GM23338 (cell line): ENCODE data around the gene DRC7. TPM values are rescaled to one million over a fixed set of nuclear protein-coding genes. Genes with fewer than 3 reads are reported as not detected.

Experiments
- ATAC-seq: fragments of 200-7000 bp; cut with Tn5 transposase; 3 replicates; pipeline ENCODE4 v1.9.1; 2020
- DNase-seq: peaks from one replicate; pipeline ENCODE4 v3.0.0-alpha.2; 2015; ENCODE audit warnings: low spot score
- H2AFZ ChIP-seq: fragments of 200-600 bp; sonication (generic); 2 replicates; pipeline ENCODE4 v1.8.0; 2016; ENCODE audit warnings: antibody characterized with exemption, mild to moderate bottlenecking, moderate library complexity
- H3F3A ChIP-seq: fragments of 200-600 bp; sonication (generic); replicated peaks from 2 replicates; pipeline ENCODE4 v1.8.0; 2017; ENCODE audit warnings: antibody characterized with exemption, mixed run types, low read depth
- H3K27ac ChIP-seq: fragments of 200-600 bp; sonication (generic); 2 replicates; pipeline ENCODE4 v1.6.1; 2016; ENCODE audit warnings: low read depth
- H3K27me3 ChIP-seq: fragments of 200-600 bp; sonication (generic); 2 replicates; pipeline ENCODE4 v1.8.0; 2016; ENCODE audit warnings: mild to moderate bottlenecking, mixed run types, moderate library complexity; ENCODE audit not compliant: insufficient read depth
- H3K36me3 ChIP-seq: fragments of 200-600 bp; sonication (generic); 2 replicates; pipeline ENCODE4 v1.8.0; 2016; ENCODE audit warnings: mild to moderate bottlenecking; ENCODE audit not compliant: insufficient read depth
- H3K4me1 ChIP-seq: fragments of 200-600 bp; sonication (generic); 2 replicates; pipeline ENCODE4 v1.8.0; 2016; ENCODE audit warnings: mild to moderate bottlenecking, moderate library complexity; ENCODE audit not compliant: insufficient read depth
- H3K4me2 ChIP-seq: fragments of 200-600 bp; sonication (generic); 2 replicates; pipeline ENCODE4 v1.7.1; 2017; ENCODE audit warnings: mixed run types
- H3K4me3 ChIP-seq: fragments of 200-600 bp; sonication (generic); 2 replicates; pipeline ENCODE4 v1.6.1; 2016; ENCODE audit warnings: mixed run types
- H3K79me2 ChIP-seq: fragments of 200-600 bp; sonication (generic); replicated peaks from 2 replicates; pipeline ENCODE4 v1.8.0; 2017; ENCODE audit warnings: mild to moderate bottlenecking; ENCODE audit not compliant: insufficient read depth
- H3K9me2 ChIP-seq: fragments of 200-600 bp; sonication (generic); 2 replicates; pipeline ENCODE4 v1.8.0; 2017; ENCODE audit not compliant: insufficient read depth
- H4K20me1 ChIP-seq: fragments of 200-600 bp; sonication (generic); replicated peaks from 2 replicates; pipeline ENCODE4 v1.8.0; 2017; ENCODE audit warnings: mild to moderate bottlenecking; ENCODE audit not compliant: insufficient read depth
- H3K27ac Mint-ChIP-seq: 2 replicates; pipeline ENCODE4 v1.8.0; 2020; ENCODE audit warnings: inconsistent platforms, mild to moderate bottlenecking, moderate library complexity, mixed read lengths
- H3K27me3 Mint-ChIP-seq: 3 replicates; pipeline ENCODE4 v1.8.0; 2022; ENCODE audit warnings: low read depth, mild to moderate bottlenecking, moderate library complexity, mixed read lengths, inconsistent platforms; ENCODE audit not compliant: insufficient read depth, poor library complexity
- H3K36me3 Mint-ChIP-seq: 3 replicates; pipeline ENCODE4 v1.8.0; 2021; ENCODE audit warnings: low read depth, mild to moderate bottlenecking, inconsistent platforms, moderate library complexity, mixed read lengths
- H3K4me1 Mint-ChIP-seq: 3 replicates; pipeline ENCODE4 v1.8.0; 2020; ENCODE audit warnings: mild to moderate bottlenecking, inconsistent platforms, mixed read lengths
- H3K4me3 Mint-ChIP-seq: 3 replicates; pipeline ENCODE4 v1.8.0; 2021; ENCODE audit warnings: moderate library complexity, mild to moderate bottlenecking, inconsistent platforms, mixed read lengths
- H3K9me3 Mint-ChIP-seq: 3 replicates; pipeline ENCODE4 v1.8.0; 2020; ENCODE audit warnings: moderate library complexity, mild to moderate bottlenecking, inconsistent platforms, mixed read lengths
- CREB1 ChIP-seq: fragments of 250-450 bp; sonication (Bioruptor Pico); IDR thresholded peaks from 2 replicates; pipeline ENCODE4 v1.5.0; 2020; ENCODE audit warnings: low read depth, mild to moderate bottlenecking, moderate library complexity
- EZH2 ChIP-seq: fragments of 200-600 bp; sonication (generic); IDR thresholded peaks from one replicate; pipeline ENCODE4 v1.8.0; 2017; ENCODE audit warnings: antibody characterized with exemption, mild to moderate bottlenecking, low read depth; ENCODE audit not compliant: unreplicated experiment
- JUNB ChIP-seq: IDR thresholded peaks from one replicate; pipeline ENCODE4 v1.6.1; 2016; ENCODE audit warnings: antibody characterized with exemption; ENCODE audit not compliant: unreplicated experiment
- POLR2AphosphoS5 ChIP-seq: IDR thresholded peaks from 2 replicates; pipeline ENCODE4 v1.6.1; 2016; ENCODE audit warnings: antibody characterized with exemption, low read depth
- REST ChIP-seq: IDR thresholded peaks from one replicate; pipeline ENCODE4 v1.6.1; 2018; ENCODE audit warnings: antibody characterized with exemption; ENCODE audit not compliant: unreplicated experiment
- STAT1 ChIP-seq: IDR thresholded peaks from one replicate; pipeline ENCODE4 v1.6.1; 2016; ENCODE audit warnings: antibody characterized with exemption; ENCODE audit not compliant: unreplicated experiment
- ZNF114 ChIP-seq: fragments of 250-450 bp; sonication (Bioruptor Pico); IDR thresholded peaks from 2 replicates; pipeline ENCODE4 v1.5.0; 2020; ENCODE audit warnings: mild to moderate bottlenecking, moderate library complexity
- ZNF331 ChIP-seq: fragments of 250-450 bp; sonication (Bioruptor Pico); IDR thresholded peaks from 2 replicates; pipeline ENCODE4 v1.5.0; 2020; ENCODE audit warnings: low read depth, mild to moderate bottlenecking, moderate library complexity
- ZNF462 ChIP-seq: fragments of 250-450 bp; sonication (Bioruptor Pico); IDR thresholded peaks from 2 replicates; pipeline ENCODE4 v1.5.0; 2020; ENCODE audit warnings: mild to moderate bottlenecking, moderate library complexity
- polyA plus RNA-seq: library from polyadenylated mRNA; unstranded; fragments of >200 nt; fragmentation: Nextera tagmentation; extraction: Ambion mirVana; gene quantifications from 2 replicates; pipeline ENCODE4 v1.2.1, GENCODE V29; 2016
- total RNA-seq: library from RNA; depleted of rRNA; stranded (reverse); fragments of >200 nt; shearing (Covaris generic); gene quantifications from 2 replicates; pipeline ENCODE4 v1.2.3, GENCODE V29; 2014
- TF ChIP-seq, protein P1 (sequence below), 2 experiments: fragments of 200-600 bp in 1 of 2; sonication (generic) in 1 of 2; conservative IDR thresholded peaks; 2 replicates each; pipeline versions ENCODE4 v1.5.1 to v1.6.1; 2016 to 2017; ENCODE audit warnings: antibody characterized with exemption in 2 of 2, low read depth in 2 of 2, mild to moderate bottlenecking in 2 of 2, moderate library complexity in 1 of 2

Gene DRC7
- total and polyA plus RNA-seq, 2 experiments from 2014 or later, result not detected

DNA sequence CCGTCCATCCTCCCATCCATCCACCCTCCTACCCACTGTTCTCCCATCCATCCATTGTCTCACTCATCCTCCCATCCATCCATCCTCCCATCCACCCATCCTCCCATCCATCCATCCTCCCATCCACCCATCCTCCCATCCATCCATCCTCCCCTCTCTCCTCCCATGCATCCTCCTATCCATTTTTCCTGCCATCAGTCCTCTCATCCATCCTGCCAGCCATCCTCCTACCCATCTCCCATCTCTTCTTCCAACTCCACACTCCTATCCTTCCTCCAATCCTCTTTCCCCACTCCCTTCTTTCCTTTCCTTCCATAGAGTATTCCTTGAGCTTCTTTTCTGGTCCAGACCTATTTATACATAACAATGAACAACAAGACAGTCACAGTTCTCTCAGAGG is 12.1 kb downstream of the DRC7 start:
- Histone ChIP-seq H3K9me2 (no peaks in the 10 kb centered on the region), H3K4me1 (no peaks in the 10 kb centered on the region), H2AFZ (no peak overlapping the region), H3K27me3 (no peaks in the 10 kb centered on the region), H4K20me1 (no peaks in the 10 kb centered on the region), H3F3A (no peaks in the 10 kb centered on the region), H3K4me3 (no peak overlapping the region), H3K79me2 (no peaks in the 10 kb centered on the region), H3K36me3 (no peaks in the 10 kb centered on the region), H3K27ac (no peak overlapping the region), H3K4me2 (no peak overlapping the region)
- Mint-ChIP-seq H3K4me1 (peaks cover 5% of the 10 kb centered on the region; the same call in 2 of the 3 replicates), H3K36me3 (no peaks in the 10 kb centered on the region), H3K27me3 (peaks cover 6% of the 10 kb centered on the region), H3K27ac (no peak overlapping the region), H3K4me3 (no peak overlapping the region), H3K9me3 (peaks cover 3% of the 10 kb centered on the region; the same call in 2 of the 3 replicates)
- DNase-seq (no peak), ATAC-seq (no peak)
- TF ChIP-seq REST (no peak), CREB1 (CRISPR knock-in tag) (no peak), ZNF462 (CRISPR knock-in tag) (no peak), JUNB (no peak), POLR2AphosphoS5 (no peak), ZNF331 (CRISPR knock-in tag) (no peak), ZNF114 (CRISPR knock-in tag) (no peak), STAT1 (no peak), EZH2 (no peak)
- TF ChIP-seq, protein P1, sequence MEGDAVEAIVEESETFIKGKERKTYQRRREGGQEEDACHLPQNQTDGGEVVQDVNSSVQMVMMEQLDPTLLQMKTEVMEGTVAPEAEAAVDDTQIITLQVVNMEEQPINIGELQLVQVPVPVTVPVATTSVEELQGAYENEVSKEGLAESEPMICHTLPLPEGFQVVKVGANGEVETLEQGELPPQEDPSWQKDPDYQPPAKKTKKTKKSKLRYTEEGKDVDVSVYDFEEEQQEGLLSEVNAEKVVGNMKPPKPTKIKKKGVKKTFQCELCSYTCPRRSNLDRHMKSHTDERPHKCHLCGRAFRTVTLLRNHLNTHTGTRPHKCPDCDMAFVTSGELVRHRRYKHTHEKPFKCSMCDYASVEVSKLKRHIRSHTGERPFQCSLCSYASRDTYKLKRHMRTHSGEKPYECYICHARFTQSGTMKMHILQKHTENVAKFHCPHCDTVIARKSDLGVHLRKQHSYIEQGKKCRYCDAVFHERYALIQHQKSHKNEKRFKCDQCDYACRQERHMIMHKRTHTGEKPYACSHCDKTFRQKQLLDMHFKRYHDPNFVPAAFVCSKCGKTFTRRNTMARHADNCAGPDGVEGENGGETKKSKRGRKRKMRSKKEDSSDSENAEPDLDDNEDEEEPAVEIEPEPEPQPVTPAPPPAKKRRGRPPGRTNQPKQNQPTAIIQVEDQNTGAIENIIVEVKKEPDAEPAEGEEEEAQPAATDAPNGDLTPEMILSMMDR (conservative IDR thresholded peaks at IDR 0.05; ENCODE audit: low read depth in 2 of 2), result no peak
